Measurements from ENCODE around the gene FAM47E.

GRCh38 chr4:76246025-76246424 is 5.5 kb upstream of the FAM47E start:
- TF ChIP-seq CTCF (optimal IDR thresholded peaks at IDR 0.05 in 1 of 3, IDR thresholded peaks at IDR 0.05 in 1 of 3, conservative IDR thresholded peaks at IDR 0.05 in 1 of 3; ENCODE audit: extremely low read depth in 1 of 3, insufficient read depth in 2 of 3, low read length in 3 of 3) (no peak), EZH2 (IDR thresholded peaks at IDR 0.05; ENCODE audit: low read length) (no peak)

All from keratinocyte (primary cell).